Measurements from ENCODE around the gene LTO1. TPM values are rescaled to one million over a fixed set of nuclear protein-coding genes. Genes with fewer than 3 reads are reported as not detected.

Gene LTO1
- total RNA-seq, 1 experiment from 2014 or later = 25.3 TPM

DNA sequence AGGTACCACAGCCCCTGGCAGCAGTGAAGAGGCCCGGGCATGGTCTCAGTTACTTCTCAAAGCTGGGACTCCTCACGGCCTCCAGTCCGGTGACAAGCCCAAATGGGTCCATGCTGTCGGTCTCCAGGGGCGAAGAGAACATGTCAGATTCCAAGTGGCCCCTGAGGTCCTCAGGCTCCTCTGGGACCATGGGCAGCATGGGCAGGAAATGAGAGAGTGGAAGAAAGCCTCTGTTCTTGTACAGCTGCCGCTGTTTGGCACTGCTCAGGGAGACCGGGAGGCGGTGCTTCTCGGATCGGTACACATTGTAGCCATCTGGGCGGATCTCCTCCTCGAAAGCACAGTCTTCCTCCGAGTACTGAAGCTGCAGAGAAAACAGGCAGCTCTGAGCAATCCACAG lies 24.1 kb upstream of the LTO1 start:
- Histone ChIP-seq H2BK12ac (ENCODE audit: insufficient read length, low read depth, low read length) (no peak overlapping the region), H2AFZ (ENCODE audit: low read length) (no peak overlapping the region), H3K4me1 (ENCODE audit: insufficient read depth, low read length) (peaks cover 3% of the 10 kb centered on the region; the same call in 1 of the 2 replicates), H3T11ph (ENCODE audit: low read length) (no peak overlapping the region), H3K4me2 (ENCODE audit: insufficient read depth, insufficient read length, low read length) (no peak overlapping the region), H3K18ac (ENCODE audit: insufficient read length, low read depth, low read length) (no peak overlapping the region), H3K14ac (ENCODE audit: insufficient read depth, low read length) (no peak overlapping the region), H3K9me3 (ENCODE audit: control insufficient read depth, low read depth, low read length) (no peaks in the 10 kb centered on the region), H3K4ac (ENCODE audit: low read depth, low read length) (no peak overlapping the region), H3K23me2 (ENCODE audit: insufficient read length, low read depth, low read length, poor library complexity, severe bottlenecking) (peaks cover 16% of the 10 kb centered on the region), H3K9ac (ENCODE audit: extremely low read depth, insufficient read length, low read length) (no peak overlapping the region), H2BK120ac (ENCODE audit: low read depth, low read length, poor library complexity, severe bottlenecking) (no peak overlapping the region), H3K79me2 (ENCODE audit: insufficient read depth, low read length) (no peaks in the 10 kb centered on the region), H4K5ac (ENCODE audit: insufficient read length, low read depth, low read length) (no peak overlapping the region), H4K8ac (replicated peaks; ENCODE audit: insufficient read length, low read depth, low read length) (no peak overlapping the region), H2BK20ac (ENCODE audit: low read depth, low read length, poor library complexity, severe bottlenecking) (no peak overlapping the region), H3K56ac (ENCODE audit: insufficient read length, low read depth, low read length) (no peak overlapping the region), H3K23ac (ENCODE audit: insufficient read length, low read depth, low read length) (no peak overlapping the region), H4K20me1 (ENCODE audit: control insufficient read depth, insufficient read depth, insufficient read length) (no peaks in the 10 kb centered on the region), H3K27ac (ENCODE audit: insufficient read length, low read depth, low read length) (no peak overlapping the region), H4K91ac (ENCODE audit: insufficient read length, low read depth, low read length) (no peak overlapping the region), H2BK15ac (ENCODE audit: low read depth, low read length) (no peak overlapping the region), H3K27me3 (ENCODE audit: insufficient read depth, low read length) (no peaks in the 10 kb centered on the region), H3K79me1 (ENCODE audit: insufficient read depth, low read depth, low read length, poor library complexity, severe bottlenecking) (no peaks in the 10 kb centered on the region), H2AK5ac (ENCODE audit: insufficient read length, low read length) (no peak overlapping the region), H2BK5ac (ENCODE audit: insufficient read length, low read length) (no peak overlapping the region)
- H3K4me1 Mint-ChIP-seq = peaks cover 25 to 27% of the 10 kb centered on the region in 2 experiments
- peaks cover 10% of the 10 kb centered on the region for H3K27me3 Mint-ChIP-seq (ENCODE audit: low read depth)
- WGBS (ENCODE audit: extremely low coverage, insufficient read length, low lambda C conversion rate) = no CpG with 5 or more reads among the region's 13 CpGs
- TF ChIP-seq, protein P1, sequence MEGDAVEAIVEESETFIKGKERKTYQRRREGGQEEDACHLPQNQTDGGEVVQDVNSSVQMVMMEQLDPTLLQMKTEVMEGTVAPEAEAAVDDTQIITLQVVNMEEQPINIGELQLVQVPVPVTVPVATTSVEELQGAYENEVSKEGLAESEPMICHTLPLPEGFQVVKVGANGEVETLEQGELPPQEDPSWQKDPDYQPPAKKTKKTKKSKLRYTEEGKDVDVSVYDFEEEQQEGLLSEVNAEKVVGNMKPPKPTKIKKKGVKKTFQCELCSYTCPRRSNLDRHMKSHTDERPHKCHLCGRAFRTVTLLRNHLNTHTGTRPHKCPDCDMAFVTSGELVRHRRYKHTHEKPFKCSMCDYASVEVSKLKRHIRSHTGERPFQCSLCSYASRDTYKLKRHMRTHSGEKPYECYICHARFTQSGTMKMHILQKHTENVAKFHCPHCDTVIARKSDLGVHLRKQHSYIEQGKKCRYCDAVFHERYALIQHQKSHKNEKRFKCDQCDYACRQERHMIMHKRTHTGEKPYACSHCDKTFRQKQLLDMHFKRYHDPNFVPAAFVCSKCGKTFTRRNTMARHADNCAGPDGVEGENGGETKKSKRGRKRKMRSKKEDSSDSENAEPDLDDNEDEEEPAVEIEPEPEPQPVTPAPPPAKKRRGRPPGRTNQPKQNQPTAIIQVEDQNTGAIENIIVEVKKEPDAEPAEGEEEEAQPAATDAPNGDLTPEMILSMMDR (conservative IDR thresholded peaks at IDR 0.05) = no peak
- no peaks in the 10 kb centered on the region for H3K9me3 Mint-ChIP-seq
- H3K27ac Mint-ChIP-seq = no peak overlapping the region
- H3K4me3 Mint-ChIP-seq = no peak overlapping the region
- no peak for DNase-seq
- peaks cover 0 to 9% (median 6%) of the 10 kb centered on the region in 3 experiments; a peak in 5 of 7 replicates for H3K36me3 Mint-ChIP-seq (ENCODE audit: insufficient read depth in 1 of 3, low read depth in 3 of 3)
